ENCODE results near the gene MSH3.

The MSH3 gene

DNA sequence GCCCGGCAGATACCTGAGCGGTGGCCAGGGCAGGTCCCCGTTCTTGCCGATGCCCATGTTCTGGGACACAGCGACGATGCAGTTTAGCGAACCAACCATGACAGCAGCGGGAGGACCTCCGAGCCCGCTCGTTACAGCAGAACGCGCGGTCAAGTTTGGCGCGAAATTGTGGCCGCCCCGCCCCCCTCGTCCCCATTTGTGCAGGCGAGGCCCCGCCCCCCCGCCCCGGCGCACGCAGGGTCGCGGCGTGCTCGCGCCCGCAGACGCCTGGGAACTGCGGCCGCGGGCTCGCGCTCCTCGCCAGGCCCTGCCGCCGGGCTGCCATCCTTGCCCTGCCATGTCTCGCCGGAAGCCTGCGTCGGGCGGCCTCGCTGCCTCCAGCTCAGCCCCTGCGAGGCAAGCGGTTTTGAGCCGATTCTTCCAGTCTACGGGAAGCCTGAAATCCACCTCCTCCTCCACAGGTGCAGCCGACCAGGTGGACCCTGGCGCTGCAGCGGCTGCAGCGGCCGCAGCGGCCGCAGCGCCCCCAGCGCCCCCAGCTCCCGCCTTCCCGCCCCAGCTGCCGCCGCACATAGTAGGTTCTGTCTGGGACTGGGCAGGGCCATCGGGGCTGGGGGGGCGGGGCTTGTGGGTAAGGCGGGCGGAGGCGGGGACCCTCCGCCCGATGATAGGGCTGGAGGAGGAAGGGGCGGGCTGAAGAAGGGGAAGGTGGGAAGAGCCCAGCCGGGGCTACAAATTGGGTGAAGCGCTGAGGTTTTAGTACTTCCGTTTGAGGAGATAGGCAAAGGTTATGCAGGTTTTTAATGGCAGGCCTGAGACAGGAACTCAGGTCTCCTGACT, at the start of gene MSH3, which contains the start of gene DHFR:
Gene MSH3 (plus strand): TSS at position 262 of the 840 bp plus-strand sequence. CDS start 76 bp downstream, at position 338.
Gene DHFR (minus strand): TSS at position 593 of the 840 bp plus-strand sequence. CDS start 494 bp downstream, at position 99.
- ATAC-seq (peak; percentile 34), DNase-seq (peak; percentile 93)
- Mint-ChIP-seq H3K27ac (peak within 1 kb of the TSS; percentile 95), H3K9me3 (no peaks in the 10 kb centered on the region), H3K4me3 (peak within 1 kb of the TSS; percentile 92), H3K27me3 (no peaks in the 10 kb centered on the region), H3K4me1 (peaks cover 35% of the 10 kb centered on the region), H3K36me3 (ENCODE audit: low read depth) (peaks cover 40% of the 10 kb centered on the region)

DNA sequence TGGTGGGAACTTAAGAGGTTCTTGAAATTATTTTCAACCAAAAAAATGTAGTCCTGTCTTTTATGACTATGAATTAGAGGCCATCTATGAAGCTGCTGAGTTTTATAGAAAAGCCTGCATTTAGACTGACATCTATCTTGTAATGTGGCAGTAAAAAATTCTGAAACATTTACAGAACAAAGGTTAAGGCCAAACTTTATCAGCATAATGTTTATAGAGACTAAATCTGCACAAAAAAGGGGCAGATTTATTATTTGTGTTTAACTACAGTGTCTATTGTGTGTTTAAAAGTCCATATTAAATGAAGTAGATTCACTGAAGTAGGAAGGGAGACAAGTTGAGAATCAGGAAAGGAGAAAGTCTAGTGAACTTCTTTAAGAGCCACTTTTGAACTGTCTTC, 47.1 kb upstream of the MSH3 start:
- H3K4me3 Mint-ChIP-seq: no peak overlapping the region
- H3K4me1 Mint-ChIP-seq: no peaks in the 10 kb centered on the region
- H3K27ac Mint-ChIP-seq: no peak overlapping the region
- no peaks in the 10 kb centered on the region for H3K27me3 Mint-ChIP-seq
- DNase-seq: no peak
- ATAC-seq: no peak
- H3K9me3 Mint-ChIP-seq: peaks cover 4% of the 10 kb centered on the region
- peaks cover 5% of the 10 kb centered on the region for H3K36me3 Mint-ChIP-seq (ENCODE audit: low read depth)

DNA sequence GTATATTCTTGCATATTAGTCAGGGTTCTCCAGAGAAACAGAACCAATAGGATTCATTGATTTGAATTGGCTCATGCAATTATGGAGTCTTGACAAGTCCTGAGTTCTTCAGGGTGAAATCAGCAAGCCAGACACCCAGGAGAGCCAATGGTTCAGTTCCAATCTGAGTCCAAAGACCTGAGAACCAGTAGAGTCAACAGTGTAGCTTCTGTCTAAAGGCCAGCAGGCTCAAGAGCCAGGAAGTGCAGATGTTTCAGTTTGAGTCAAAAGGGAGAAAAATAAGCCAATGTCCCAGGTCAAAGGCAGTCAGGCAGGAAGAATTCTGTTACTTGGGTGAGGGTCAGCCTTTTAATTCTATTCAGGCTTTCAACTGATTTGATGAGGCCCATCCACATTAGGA, 46.6 kb upstream of the MSH3 start:
- Mint-ChIP-seq H3K27ac (no peak overlapping the region), H3K36me3 (ENCODE audit: low read depth) (peaks cover 5% of the 10 kb centered on the region), H3K4me1 (no peaks in the 10 kb centered on the region), H3K9me3 (peaks cover 4% of the 10 kb centered on the region), H3K27me3 (no peaks in the 10 kb centered on the region), H3K4me3 (no peak overlapping the region)
- no peak for DNase-seq
- ATAC-seq: no peak

DNA sequence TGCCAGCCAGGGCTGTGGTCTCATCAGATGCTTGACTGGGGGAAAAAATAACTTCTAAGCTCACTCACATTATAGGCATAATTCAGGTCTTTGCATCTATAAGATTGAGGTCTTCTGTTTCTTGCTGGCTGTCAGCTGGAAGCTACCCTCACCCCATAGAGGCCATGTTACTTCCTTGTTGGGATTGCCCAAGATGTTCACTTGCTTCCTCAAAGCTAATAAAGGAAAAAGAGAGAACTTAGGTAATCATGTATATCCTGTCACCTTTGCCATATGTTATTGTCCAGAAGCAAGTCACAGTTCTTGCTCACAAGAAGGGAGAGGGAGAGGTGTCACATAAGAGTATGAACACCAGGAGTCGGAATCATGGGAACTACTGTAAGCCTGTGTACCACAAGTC, 45.7 kb upstream of the MSH3 start:
- Mint-ChIP-seq H3K4me1 (no peaks in the 10 kb centered on the region), H3K4me3 (no peak overlapping the region), H3K9me3 (peaks cover 4% of the 10 kb centered on the region), H3K27ac (no peak overlapping the region), H3K36me3 (ENCODE audit: low read depth) (peaks cover 5% of the 10 kb centered on the region), H3K27me3 (no peaks in the 10 kb centered on the region)
- ATAC-seq (no peak), DNase-seq (no peak)

DNA sequence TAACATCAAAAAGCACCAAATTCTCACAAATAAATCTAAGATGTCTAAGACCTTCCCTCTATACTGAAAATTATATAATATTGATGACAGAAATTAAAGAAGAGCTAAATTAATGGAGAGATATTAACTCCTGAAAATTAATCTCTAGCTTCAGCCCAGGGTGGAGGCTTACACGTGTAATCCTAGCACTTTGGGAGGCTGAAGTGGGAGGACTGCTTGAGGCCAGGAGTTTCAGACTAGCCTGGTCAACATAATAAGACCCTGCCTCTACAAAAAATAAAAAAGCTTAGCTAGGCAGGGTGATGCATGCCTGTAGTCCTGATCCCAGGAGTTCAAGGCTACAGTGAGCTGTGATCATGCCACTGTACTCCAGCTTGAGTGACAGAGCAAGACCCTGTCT, 44.8 kb upstream of the MSH3 start:
- ATAC-seq: no peak
- Mint-ChIP-seq H3K4me1 (no peaks in the 10 kb centered on the region), H3K4me3 (no peak overlapping the region), H3K27ac (no peak overlapping the region), H3K9me3 (peaks cover 4% of the 10 kb centered on the region), H3K36me3 (ENCODE audit: low read depth) (peaks cover 5% of the 10 kb centered on the region), H3K27me3 (no peaks in the 10 kb centered on the region)
- no peak for DNase-seq

DNA sequence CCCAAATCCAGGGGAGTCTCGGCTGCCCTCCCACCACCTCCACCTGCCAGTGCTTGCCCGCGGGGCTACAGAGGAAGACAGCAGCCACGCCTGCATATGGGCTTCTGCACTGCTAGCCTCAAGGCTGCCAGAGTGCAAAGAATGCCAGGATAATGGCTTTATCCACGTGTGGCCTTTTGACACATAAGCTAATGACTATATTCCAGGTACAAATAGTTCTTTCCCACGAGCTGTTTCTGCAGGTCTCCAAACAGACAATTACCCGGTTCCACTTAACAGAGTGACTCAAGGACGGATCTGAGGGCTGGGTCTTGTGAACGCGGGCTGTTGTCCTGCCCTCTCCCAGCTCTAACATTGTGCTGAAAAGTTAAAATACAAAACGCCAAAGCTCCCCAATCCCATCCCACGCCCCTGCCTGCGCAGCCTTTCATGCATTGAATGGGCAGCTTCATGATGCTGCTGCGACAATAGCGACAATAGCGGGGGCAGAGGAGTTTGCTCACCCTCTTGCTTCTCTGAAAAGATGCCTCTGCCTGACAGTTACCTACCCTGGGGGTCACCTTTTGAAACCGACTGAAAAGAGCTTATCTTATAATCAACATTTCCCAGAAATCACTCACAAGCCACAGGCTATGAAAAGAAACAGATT, 39.1 kb upstream of the MSH3 start:
- H3K27me3 Mint-ChIP-seq: no peaks in the 10 kb centered on the region

DNA sequence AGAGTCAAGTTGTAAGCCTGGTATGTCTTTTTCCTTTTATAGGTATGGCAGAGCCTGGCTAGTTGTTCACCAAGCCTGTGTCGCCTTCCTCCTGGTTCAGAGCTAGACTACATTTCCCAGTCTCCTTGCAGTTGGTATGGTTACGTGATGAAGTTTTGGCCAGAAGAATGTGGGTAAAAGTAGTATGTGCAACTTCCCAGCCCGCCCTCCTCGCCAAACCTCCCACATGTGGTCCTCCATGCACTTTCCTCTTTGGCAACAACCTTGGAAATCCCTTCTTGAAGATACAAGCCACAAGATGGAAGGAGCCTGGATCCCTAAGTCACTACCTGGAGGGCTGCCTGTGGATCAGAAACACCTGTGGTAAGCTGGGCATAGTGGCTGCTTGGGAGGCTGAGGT, 36.0 kb upstream of the MSH3 start:
- Mint-ChIP-seq H3K4me1 (no peaks in the 10 kb centered on the region), H3K36me3 (ENCODE audit: low read depth) (peaks cover 18% of the 10 kb centered on the region), H3K9me3 (no peaks in the 10 kb centered on the region), H3K27me3 (no peaks in the 10 kb centered on the region), H3K4me3 (no peak overlapping the region), H3K27ac (no peak overlapping the region)
- DNase-seq (no peak), ATAC-seq (no peak)

More for the DNA sequence above, 39.1 kb upstream of the MSH3 start:
- no peaks in the 10 kb centered on the region for H3K9me3 Mint-ChIP-seq
- no peak for ATAC-seq
- no peak overlapping the region for H3K27ac Mint-ChIP-seq
- no peak for DNase-seq
- no peaks in the 10 kb centered on the region for H3K4me1 Mint-ChIP-seq
- H3K36me3 Mint-ChIP-seq (ENCODE audit: low read depth): peaks cover 3% of the 10 kb centered on the region
- no peak overlapping the region for H3K4me3 Mint-ChIP-seq

DNA sequence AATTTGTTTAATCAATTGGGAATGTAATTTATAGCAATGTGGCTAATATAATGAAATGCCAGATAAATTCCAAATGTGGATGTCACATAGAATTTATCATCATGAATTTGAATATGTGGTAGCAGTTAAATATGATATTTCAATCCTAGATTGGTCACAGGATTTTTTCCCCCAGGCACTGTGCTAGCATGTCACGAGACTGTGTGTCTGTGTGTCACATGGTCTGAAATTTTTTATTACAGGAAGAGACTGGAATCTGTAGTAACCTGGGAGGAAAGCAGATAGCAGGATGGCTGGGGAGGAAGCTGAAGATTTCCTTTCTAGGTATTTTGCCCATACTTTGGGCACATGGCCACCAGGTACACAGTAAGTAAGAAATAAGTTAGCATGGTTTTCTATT, 35.4 kb upstream of the MSH3 start:
- Mint-ChIP-seq H3K27ac (no peak overlapping the region), H3K36me3 (ENCODE audit: low read depth) (peaks cover 18% of the 10 kb centered on the region), H3K4me1 (no peaks in the 10 kb centered on the region), H3K27me3 (no peaks in the 10 kb centered on the region), H3K4me3 (no peak overlapping the region), H3K9me3 (no peaks in the 10 kb centered on the region)
- no peak for ATAC-seq
- no peak for DNase-seq

DNA sequence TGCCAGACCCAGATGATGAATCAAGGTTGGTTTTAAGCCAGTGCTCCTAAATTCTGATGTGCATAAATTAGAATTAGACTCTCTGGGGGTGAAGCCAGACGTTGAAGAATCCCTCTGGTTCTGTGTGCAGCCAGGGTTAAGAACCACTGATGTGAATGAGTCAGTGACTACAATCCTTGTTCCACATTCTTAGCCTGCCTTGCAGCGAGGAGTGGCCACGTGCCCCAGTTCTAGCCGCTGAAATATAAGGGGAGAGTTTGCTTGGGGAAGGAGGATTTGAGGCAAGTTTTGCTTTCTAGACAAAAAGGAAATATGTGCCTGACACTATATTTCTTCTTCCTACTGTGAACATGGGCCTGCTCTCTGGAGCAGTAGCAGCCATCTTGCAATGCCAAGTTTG, 34.2 kb upstream of the MSH3 start:
- ATAC-seq (no peak), DNase-seq (no peak)
- no peak overlapping the region for H3K27ac Mint-ChIP-seq
- no peak overlapping the region for H3K4me3 Mint-ChIP-seq
- no peaks in the 10 kb centered on the region for H3K27me3 Mint-ChIP-seq
- no peaks in the 10 kb centered on the region for H3K9me3 Mint-ChIP-seq
- H3K4me1 Mint-ChIP-seq: no peaks in the 10 kb centered on the region
- peaks cover 20% of the 10 kb centered on the region for H3K36me3 Mint-ChIP-seq (ENCODE audit: low read depth)

DNA sequence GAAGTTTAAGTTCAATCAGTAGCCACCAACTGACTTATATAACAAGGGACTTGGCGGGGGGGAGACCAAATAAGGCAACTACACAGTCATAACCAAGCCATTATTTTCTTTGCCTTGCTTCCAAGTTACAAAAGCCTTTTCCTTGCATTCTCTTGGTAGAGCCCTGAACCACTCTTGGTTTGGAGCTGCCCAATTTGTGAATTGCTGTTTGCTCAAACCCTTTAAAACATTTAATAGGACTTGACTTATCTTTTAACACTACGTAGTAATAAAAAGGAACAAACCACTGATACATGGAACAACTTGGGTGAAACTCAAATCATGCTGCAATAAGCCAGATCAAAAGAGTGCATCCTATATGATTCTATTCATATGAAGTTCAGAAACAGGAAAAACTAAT, 31.7 kb upstream of the MSH3 start:
- DNase-seq: no peak
- Mint-ChIP-seq H3K27me3 (no peaks in the 10 kb centered on the region), H3K4me1 (no peaks in the 10 kb centered on the region)

DNA sequence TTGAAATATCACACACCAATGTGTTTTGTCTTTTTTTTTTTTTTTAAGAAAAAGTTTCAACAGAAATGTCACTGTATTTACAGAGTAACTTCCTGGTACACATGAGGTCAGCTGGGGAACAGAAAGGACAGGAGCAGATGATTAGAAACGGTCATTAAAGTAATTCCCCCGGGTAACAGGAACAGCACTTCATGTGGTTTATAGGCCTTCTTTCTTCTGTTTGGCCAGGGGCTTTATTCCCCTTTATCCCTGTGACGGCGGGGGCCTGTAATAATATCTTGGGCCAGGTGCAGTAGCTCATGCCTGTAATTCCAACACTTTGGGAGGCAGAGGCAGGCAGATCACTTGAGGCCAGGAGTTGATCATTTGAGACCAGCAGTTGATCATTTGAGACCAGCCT, 30.5 kb upstream of the MSH3 start:
- Mint-ChIP-seq H3K9me3 (no peaks in the 10 kb centered on the region), H3K4me3 (no peak overlapping the region), H3K27me3 (no peaks in the 10 kb centered on the region), H3K4me1 (no peaks in the 10 kb centered on the region), H3K36me3 (ENCODE audit: low read depth) (peaks cover 20% of the 10 kb centered on the region), H3K27ac (no peak overlapping the region)
- ATAC-seq (no peak), DNase-seq (no peak)

More for the DNA sequence above, 31.7 kb upstream of the MSH3 start:
- no peak overlapping the region for H3K4me3 Mint-ChIP-seq
- H3K36me3 Mint-ChIP-seq (ENCODE audit: low read depth): peaks cover 23% of the 10 kb centered on the region
- ATAC-seq: no peak
- no peaks in the 10 kb centered on the region for H3K9me3 Mint-ChIP-seq
- no peak overlapping the region for H3K27ac Mint-ChIP-seq

DNA sequence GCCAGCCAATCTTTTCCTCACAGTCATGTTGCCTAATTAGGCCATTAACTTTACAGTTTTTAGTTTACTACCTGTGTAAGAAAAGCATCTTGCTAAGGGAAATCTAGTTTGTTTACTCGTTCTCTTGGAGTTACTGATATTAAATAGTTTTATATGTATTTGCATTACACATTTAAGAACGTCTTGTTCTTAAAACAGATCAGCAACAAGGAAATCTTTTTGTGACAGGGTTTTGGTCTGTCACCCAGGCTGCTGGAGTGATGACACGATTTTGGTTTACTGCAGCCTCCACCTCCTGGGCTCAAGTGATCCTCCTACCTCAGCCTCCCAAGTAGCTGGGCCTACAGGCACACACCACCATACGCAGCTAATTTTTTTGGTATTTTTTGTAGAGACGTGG, 29.2 kb upstream of the MSH3 start:
- Mint-ChIP-seq H3K27me3 (no peaks in the 10 kb centered on the region), H3K36me3 (ENCODE audit: low read depth) (peaks cover 30% of the 10 kb centered on the region), H3K4me3 (no peak overlapping the region), H3K4me1 (no peaks in the 10 kb centered on the region), H3K9me3 (no peaks in the 10 kb centered on the region), H3K27ac (no peak overlapping the region)
- no peak for DNase-seq
- ATAC-seq: no peak

DNA sequence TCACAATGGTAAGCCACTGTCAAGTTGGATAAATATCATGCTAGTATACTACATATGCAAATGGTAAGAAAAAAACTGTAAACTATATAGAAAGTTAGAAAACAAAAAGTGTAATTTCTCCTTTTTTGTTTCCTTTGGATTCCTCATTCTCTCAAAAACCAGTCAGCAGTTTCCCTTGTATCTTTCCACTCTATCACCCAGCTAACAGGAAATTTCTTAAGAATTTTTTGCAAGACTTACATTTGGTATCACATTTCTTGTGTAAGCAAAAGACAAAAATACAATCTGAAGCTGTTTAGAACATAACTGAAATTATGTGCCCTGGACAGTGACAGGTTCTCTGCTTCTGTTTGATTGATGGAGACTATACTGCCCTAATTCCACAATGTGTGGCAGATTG, 25.2 kb upstream of the MSH3 start:
- no peak overlapping the region for H3K4me3 Mint-ChIP-seq
- no peak for ATAC-seq
- H3K4me1 Mint-ChIP-seq: peaks cover 5% of the 10 kb centered on the region
- H3K27me3 Mint-ChIP-seq: no peaks in the 10 kb centered on the region
- DNase-seq: no peak
- H3K27ac Mint-ChIP-seq: no peak overlapping the region
- peaks cover 43% of the 10 kb centered on the region for H3K36me3 Mint-ChIP-seq (ENCODE audit: low read depth)
- H3K9me3 Mint-ChIP-seq: no peaks in the 10 kb centered on the region

DNA sequence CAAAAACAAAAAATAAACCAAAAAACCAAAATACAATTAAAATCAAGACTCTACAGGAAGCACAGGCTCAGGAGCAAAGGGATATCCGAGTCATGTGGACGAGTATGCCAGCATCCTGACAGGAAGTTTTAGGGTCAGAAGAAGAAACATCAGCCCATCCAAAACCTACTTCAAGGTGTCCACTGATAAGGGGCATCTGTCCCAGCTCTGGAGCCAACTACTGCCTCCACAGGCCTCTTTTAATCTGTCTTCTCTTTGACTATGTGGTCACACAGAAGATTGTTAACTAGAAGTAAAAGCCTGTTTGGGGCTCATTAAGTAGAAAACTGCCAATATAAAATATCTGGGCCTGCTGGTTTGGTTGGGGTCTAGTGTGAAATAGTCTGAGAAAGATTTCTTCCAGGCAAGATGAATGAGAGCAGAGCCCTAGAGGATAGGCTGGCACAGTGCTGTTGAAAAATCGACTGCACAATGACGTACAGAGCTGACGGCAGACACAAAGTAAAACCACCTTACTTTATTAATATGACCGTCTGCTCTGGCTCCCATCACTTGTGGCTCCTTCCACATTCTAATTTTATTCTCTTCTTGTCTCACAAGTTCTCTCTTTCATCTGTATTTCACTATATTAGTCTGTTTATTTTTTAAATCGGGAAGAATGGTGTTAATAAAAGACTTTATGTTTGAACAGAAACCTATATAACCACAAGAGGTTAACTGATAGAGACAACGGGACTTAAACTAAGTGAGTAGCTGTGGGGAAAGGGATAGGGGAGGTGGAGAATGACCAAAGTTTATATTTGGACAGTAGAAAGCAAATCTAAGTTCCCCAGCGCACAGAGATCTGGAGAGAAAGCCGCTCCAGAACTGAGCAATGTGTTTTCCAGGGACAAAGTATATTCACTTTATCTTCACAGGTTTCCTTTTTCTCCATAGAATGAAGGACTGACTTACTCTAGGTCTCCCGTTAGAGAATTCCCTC, 22.9 kb upstream of the MSH3 start:
- DNase-seq (no peak), ATAC-seq (no peak)
- H3K27ac Mint-ChIP-seq: no peak overlapping the region
- H3K9me3 Mint-ChIP-seq: no peaks in the 10 kb centered on the region
- H3K4me3 Mint-ChIP-seq: no peak overlapping the region
- peaks cover 11% of the 10 kb centered on the region for H3K4me1 Mint-ChIP-seq
- no peaks in the 10 kb centered on the region for H3K27me3 Mint-ChIP-seq
- H3K36me3 Mint-ChIP-seq (ENCODE audit: low read depth): peaks cover 54% of the 10 kb centered on the region

All from activated naive CD8-positive, alpha-beta T cell treated with anti-CD3 and anti-CD28 coated beads, Interleukin-2, amount 50 U/mL, for 24 hours (primary cell).